HG02798 (cell line): ENCODE data around the gene PPP2R3C.
"Not testable (repeated sequence)": the region's sequence is repeated elsewhere in the genome, so short reads cannot be mapped to it uniquely, and the experiment has no call there.

ENCODE experiments used
- ATAC-seq: cut with Tn5 transposase; IDR thresholded peaks from one replicate; pipeline ENCODE4 v1.9.1; 2021; ENCODE audit warnings: mild to moderate bottlenecking; ENCODE audit not compliant: unreplicated experiment, poor library complexity

Gene PPP2R3C

GRCh38 chr14:35121887-35122695, at the start of gene PPP2R3C, which contains the start of gene PRORP:
PPP2R3C (minus strand) TSS chr14:35121990; CDS start chr14:35121959, 31 bp downstream.
PRORP (plus strand) TSS chr14:35122552; CDS start chr14:35123246, 694 bp downstream.
- ATAC-seq, result peak; percentile 86

DNA sequence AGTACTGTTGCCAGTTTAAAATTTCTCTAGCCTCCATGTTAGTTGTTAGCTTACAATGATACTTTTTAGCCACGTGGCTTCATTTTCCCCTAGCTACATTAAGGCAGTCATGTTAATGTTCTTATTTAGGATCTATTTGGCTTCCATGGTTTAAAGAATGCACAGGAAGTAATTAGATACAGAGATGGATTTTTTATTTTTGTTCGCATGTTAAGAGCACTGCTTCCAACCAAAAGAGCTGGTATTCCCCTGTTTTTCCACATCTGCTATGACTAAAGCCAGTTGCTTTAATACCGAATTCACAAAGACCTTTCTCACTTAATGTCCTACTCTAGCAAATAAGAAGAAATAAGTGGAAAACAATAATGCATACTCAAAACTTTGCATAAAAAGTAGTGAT, 45.7 kb upstream of the PPP2R3C start:
- ATAC-seq, result no peak

GRCh38 chr14:35164849-35165248, 43.1 kb upstream of the PPP2R3C start:
- no peak for ATAC-seq

GRCh38 chr14:35163384-35163783, 41.6 kb upstream of the PPP2R3C start:
- ATAC-seq, result no peak

GRCh38 chr14:35161231-35161630, 39.4 kb upstream of the PPP2R3C start:
- peak; percentile 63 for ATAC-seq

GRCh38 chr14:35159742-35160409, 38.1 kb upstream of the PPP2R3C start:
- ATAC-seq, result peak; percentile 51

DNA sequence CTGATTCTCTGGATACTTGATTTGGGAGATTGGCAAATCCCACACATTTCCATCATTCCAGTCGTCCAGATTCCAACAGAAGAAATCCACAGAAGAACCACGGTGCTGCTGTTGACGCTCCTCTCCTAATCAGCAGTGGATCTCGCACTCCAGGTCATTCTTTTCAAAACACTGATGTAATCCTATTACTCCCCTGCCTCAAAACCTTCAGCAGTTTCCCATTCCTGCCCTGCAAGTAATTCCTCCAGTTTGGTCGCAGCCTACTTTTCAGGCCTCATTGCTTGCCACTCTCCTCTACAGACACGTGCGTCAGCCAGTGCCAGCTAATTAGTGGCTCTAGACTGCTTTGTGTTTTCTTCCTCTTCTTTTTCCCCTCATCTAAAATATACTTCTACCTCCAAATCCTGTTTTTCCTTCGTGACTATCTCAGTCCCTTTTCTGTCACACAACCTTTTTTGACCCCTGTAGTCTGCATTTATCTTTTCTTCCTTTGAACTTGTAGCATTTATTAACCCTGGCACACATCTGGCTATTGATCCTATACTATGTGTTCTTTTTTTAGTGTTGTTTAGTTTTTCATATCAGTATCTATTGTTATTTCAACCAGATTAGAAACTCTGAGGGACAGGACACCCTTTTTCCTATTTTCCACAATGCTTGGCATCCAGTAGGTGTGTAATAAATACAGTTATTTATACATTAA, 37.3 kb upstream of the PPP2R3C start:
- no peak for ATAC-seq

- ATAC-seq, result no peak
These were observed 36.7 kb upstream of the PPP2R3C start for GRCh38 chr14:35158491-35158890.

- peak; percentile 46 for ATAC-seq
These were observed 34.2 kb upstream of the PPP2R3C start for GRCh38 chr14:35155962-35156361.

GRCh38 chr14:35154016-35154415, 32.2 kb upstream of the PPP2R3C start:
- ATAC-seq, result no peak

DNA sequence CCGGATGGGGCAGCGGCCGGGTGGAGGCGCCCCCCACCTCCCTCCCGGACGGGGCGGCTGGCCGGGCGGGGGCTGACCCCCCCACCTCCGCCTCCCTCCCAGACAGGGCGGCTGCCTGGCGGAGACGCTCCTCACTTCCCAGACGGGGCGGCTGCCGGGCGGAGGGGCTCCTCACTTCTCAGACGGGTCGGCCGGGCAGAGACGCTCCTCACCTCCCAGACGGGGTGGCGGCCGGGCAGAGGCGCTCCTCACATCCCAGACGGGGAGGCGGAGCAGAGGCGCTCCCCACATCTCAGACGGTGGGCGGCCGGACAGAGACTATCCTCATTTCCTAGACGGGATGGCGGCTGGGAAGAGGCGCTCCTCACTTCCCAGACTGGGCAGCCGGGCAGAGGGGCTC, 30.7 kb upstream of the PPP2R3C start:
- not testable (repeated sequence) for ATAC-seq

- no peak for ATAC-seq
These were observed 27.4 kb upstream of the PPP2R3C start for GRCh38 chr14:35149239-35149638.

DNA sequence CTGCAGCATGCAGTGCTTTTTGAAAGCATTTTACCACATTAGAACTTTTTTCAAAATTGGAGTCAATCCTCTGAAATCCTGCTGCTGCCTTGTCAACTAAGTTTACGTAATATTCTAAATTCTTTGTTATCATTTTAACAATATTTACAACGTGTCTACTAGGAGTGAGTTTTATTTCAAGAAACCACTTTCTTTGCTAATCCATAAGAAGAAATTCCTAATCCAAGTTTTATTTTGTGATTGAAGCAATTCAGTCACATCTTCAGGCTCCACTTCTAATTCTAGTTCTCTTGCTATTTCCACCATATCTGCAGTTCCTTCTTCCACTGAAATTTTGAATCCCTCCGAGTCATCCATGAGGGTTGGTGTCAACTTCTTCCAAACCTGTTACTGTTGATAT, 25.9 kb upstream of the PPP2R3C start:
- ATAC-seq, result no peak

DNA sequence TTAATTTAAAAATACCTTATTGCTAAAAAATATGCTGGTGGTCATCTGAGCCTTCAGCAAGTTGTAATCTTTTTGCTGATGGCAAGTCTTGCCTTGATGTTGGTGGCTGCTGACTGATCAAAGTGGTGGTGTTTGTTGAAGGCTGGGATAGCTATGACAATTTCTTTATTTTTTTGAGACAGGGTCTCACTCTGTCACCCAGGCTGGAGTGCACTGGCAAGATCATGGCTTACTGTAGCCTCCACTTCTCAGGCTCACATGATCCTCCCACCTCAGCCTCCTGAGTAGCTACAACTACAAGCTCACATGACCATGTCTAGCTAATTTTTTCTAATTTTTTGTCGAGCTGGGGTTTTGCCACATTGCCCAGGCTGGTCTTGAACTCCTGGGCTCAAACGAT, 25.4 kb upstream of the PPP2R3C start:
- no peak for ATAC-seq

DNA sequence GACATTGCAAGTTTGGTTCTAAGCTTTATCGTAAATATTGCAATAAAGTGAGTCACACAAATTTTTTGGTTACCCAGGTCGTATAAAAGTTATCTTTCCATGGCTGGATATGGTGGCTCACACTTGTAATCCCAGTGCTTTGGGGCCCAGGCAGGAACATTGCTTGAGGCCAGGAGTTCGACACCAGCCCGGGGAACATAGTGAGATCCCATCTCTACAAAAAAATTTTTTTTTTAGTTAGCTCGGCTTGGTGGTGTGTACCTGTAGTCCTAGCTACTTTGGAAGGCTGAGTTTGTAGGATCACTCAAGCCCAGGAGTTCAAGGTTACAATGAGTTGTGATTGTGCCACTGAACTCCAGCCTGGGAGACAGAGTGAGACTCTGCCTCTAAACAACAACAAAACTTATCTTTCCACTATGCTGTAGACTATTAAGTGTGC, 24.9 kb upstream of the PPP2R3C start:
- no peak for ATAC-seq

DNA sequence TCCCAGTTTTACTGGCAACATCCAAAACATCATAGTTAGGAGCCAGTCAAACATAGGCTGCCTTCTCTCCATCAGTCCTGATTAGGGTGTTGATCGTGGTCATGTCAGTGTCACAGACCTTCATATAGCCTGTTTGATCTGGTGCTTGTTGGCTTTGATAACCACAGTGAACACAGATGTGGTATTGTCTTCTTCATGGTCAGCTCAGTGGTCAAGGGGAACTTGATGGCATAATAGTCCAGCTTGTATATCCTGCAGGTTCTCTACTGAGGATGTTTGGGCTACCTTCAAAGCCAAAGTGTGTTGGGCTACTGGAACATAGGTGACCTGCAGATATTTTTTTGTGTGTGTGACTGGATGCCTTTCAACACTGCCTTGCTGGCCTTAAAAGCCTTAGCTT, 22.2 kb upstream of the PPP2R3C start:
- ATAC-seq, result no peak

DNA sequence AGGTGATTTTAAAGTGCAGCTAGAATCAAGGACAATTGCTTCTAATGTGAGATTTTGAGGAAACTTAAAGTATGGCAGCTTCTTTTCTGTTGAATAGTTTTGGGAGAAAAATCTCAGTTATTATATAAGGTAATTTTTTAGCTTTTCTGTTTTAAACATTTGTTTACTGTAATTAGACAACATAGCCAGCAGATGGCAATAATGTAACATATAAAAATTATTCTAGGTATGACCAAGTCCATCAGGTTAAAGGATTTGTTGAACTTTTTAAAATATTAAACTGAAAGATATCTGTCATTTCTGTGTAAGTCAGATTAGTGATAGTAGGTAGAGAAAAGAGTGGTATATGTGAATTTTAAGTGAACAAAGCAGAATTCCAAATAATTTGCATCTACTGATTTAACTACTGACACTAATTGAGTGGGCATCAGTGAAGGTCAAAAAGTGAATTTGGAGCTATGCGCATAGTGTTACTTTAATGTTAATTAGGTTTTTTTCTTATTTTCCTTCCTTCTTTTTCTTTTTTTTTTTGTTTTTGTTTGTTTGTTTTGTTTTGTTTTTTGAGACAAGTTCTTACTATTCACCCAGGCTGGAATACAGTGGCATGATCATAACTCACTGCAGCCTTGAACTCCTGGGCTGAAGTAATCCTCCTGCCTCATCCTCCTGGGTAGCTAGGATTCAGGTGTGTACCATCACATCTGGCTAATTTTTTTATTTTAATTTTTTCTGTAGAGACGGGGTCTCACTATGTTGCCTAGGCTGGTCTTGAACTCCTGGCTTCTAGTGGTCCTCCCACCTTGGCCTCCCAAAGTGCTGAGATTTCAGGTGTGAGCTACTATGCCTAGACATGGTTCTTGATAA, 19.2 kb upstream of the PPP2R3C start:
- ATAC-seq, result no peak

GRCh38 chr14:35138585-35138984, 16.8 kb upstream of the PPP2R3C start:
- no peak for ATAC-seq

DNA sequence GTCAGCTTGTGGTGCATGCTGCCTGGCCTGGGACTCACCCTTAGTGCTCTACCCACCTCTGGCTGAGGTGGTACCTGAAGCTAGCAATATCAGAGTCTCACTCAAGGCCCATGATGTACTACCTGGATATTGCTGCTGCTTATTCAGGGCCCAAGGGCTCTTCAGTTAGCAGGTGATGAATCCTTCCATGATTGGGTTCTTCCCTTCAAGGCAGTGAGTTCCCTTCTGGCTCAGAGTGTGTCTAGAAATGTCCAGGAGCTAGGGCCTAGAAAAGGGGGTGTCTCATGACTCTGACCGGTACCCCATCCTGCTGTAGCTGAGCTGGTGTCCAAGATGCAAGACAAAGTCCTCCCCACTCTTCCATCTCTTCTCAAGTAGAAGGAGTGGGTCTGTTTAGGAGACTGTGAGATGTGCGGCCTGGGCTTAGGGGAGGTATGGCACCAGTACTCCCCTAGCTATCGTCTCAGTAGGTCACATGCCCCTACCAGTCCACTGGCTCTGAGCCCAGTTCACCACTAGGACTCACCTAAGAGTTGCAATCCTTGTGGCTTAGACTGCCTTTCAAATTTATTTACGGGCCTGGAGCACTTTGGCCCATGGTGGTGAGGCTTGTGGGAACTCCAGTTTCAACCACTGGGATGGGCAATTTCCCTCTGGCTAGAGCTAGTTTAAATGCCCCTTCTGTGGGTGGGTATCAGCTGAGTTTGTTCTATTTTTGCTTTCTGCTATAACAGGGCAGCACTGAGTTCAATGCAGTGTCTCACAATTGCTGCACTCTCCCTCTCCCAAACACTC, 12.7 kb upstream of the PPP2R3C start:
- ATAC-seq, result no peak
